ENCODE measurements around the gene MAML2.

- TF ChIP-seq CTCF (IDR thresholded peaks at IDR 0.05), result no peak
- TF ChIP-seq REST (IDR thresholded peaks at IDR 0.05; ENCODE audit: insufficient read depth in 1 of 2, low read depth in 2 of 2, low read length in 1 of 2), result no peak
These were observed 107.2 kb downstream of the MAML2 start for GRCh38 chr11:96235751-96236150.

Measured in Panc1 (cell line).